Measurements from ENCODE around the gene TMPRSS12.

DNA sequence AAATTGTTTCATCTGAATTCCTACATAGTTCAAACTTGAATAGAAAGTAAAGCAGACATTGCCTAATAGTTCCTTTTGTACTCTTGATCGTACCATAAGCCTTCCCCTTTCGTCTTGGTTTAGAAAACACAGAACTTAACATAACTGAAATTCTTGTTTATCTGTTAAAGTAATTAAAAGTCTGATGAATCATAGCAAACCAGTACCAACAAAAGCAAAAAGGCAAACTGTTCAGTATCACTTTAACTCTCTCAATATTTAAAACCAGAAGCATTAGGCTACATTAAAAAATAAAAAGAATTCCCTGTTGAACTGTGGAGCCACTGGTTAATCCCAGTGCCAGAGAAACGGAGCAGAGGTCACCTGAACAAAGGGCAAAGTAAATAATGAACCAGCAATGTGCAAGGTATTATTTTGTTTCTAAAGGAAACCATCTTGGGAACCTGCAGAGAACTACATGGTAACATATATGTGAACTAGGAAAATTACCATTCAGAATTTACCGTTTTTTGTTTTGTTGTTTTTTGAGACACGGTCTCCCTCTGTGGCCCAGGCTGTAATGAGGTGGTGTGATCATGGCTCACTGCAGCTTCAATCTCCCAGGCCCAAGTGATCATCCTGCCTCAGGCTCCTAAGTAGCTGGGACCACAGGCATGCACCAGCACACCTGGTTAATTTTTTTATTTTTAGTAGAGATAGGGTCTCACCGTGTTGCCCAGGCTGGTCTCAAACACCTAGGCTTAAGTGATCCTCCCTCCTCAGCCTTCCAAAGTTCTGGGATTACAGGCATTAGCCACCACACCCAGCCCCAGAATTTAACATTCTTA is 92.5 kb downstream of the TMPRSS12 start:
- TF ChIP-seq, protein P1, sequence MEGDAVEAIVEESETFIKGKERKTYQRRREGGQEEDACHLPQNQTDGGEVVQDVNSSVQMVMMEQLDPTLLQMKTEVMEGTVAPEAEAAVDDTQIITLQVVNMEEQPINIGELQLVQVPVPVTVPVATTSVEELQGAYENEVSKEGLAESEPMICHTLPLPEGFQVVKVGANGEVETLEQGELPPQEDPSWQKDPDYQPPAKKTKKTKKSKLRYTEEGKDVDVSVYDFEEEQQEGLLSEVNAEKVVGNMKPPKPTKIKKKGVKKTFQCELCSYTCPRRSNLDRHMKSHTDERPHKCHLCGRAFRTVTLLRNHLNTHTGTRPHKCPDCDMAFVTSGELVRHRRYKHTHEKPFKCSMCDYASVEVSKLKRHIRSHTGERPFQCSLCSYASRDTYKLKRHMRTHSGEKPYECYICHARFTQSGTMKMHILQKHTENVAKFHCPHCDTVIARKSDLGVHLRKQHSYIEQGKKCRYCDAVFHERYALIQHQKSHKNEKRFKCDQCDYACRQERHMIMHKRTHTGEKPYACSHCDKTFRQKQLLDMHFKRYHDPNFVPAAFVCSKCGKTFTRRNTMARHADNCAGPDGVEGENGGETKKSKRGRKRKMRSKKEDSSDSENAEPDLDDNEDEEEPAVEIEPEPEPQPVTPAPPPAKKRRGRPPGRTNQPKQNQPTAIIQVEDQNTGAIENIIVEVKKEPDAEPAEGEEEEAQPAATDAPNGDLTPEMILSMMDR (conservative IDR thresholded peaks at IDR 0.05; ENCODE audit: low read depth, low read length): no peak
- TF ChIP-seq EZH2 (IDR thresholded peaks at IDR 0.05; ENCODE audit: low read length, unreplicated experiment): no peak
